Prostate gland (tissue), 2 donors: ENCODE measurements around the gene LCOR.

Experiments
- POLR2A ChIP-seq: fragments of 450-650 bp; IDR thresholded peaks from one replicate; pipeline ENCODE4 v1.6.1; 2016; ENCODE audit warnings: antibody characterized with exemption, mild to moderate bottlenecking
- POLR2AphosphoS5 ChIP-seq: sonication (generic); formaldehyde crosslinking; IDR thresholded peaks from one replicate; pipeline ENCODE4 v1.6.1; 2017; ENCODE audit warnings: antibody characterized with exemption
- TF ChIP-seq, protein P1 (sequence below), 4 experiments: fragments of 200-600 bp in 2 of 4; fragments of 450-650 bp in 2 of 4; sonication (generic) in 2 of 4; IDR thresholded peaks; 1 replicate in 3 of 4; 2 replicates in 1 of 4; pipeline ENCODE4 v1.5.1; 2016 to 2019; ENCODE audit warnings: antibody characterized with exemption in 4 of 4, mild to moderate bottlenecking in 2 of 4, moderate library complexity in 2 of 4

- TF ChIP-seq POLR2A: no peak
- TF ChIP-seq, protein P1, sequence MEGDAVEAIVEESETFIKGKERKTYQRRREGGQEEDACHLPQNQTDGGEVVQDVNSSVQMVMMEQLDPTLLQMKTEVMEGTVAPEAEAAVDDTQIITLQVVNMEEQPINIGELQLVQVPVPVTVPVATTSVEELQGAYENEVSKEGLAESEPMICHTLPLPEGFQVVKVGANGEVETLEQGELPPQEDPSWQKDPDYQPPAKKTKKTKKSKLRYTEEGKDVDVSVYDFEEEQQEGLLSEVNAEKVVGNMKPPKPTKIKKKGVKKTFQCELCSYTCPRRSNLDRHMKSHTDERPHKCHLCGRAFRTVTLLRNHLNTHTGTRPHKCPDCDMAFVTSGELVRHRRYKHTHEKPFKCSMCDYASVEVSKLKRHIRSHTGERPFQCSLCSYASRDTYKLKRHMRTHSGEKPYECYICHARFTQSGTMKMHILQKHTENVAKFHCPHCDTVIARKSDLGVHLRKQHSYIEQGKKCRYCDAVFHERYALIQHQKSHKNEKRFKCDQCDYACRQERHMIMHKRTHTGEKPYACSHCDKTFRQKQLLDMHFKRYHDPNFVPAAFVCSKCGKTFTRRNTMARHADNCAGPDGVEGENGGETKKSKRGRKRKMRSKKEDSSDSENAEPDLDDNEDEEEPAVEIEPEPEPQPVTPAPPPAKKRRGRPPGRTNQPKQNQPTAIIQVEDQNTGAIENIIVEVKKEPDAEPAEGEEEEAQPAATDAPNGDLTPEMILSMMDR (IDR thresholded peaks at IDR 0.05): no peak
- no peak for TF ChIP-seq POLR2AphosphoS5
Observed at GRCh38 chr10:96840841-96841518, 8.9 kb downstream of the LCOR start.
